ENCODE measurements around the gene SNAP29. TPM values are rescaled to one million over a fixed set of nuclear protein-coding genes. Genes with fewer than 3 reads are reported as not detected.

Gene SNAP29
- total and polyA plus RNA-seq, 2 experiments from 2014 or later, result 8.2 to 22.9 TPM

GRCh38 chr22:20920881-20921203, 62.0 kb downstream of the SNAP29 start:
- H3K27ac Mint-ChIP-seq, result 0 out of 2 replicates have a peak overlapping the region, but pooled peaks have one; percentile 1
- H3K4me1 Mint-ChIP-seq, result peaks cover 43% of the 10 kb centered on the region
- ATAC-seq, result no peak
- Histone ChIP-seq H3K79me2 (replicated peaks; ENCODE audit: insufficient read depth) (peaks cover 85% of the 10 kb centered on the region), H3K4me3 (peak overlapping the region; percentile 99), H3K4me1 (ENCODE audit: insufficient read depth) (peaks cover 42% of the 10 kb centered on the region), H3K27ac (ENCODE audit: low read depth) (peak overlapping the region; percentile 74; the same call in 1 of the 2 replicates), H3K9me2 (ENCODE audit: insufficient read depth) (no peaks in the 10 kb centered on the region), H3K27me3 (ENCODE audit: insufficient read depth) (no peaks in the 10 kb centered on the region), H4K20me1 (replicated peaks; ENCODE audit: insufficient read depth) (peaks cover 78% of the 10 kb centered on the region), H3F3A (replicated peaks; ENCODE audit: low read depth) (peaks cover 4% of the 10 kb centered on the region; the same call in 1 of the 2 replicates), H3K36me3 (ENCODE audit: insufficient read depth) (no peaks in the 10 kb centered on the region), H2AFZ (no peak overlapping the region), H3K4me2 (peak overlapping the region; percentile 79)
- no peaks in the 10 kb centered on the region for H3K9me3 Mint-ChIP-seq
- TF ChIP-seq EZH2 (IDR thresholded peaks at IDR 0.05; ENCODE audit: low read depth, unreplicated experiment) (no peak), ZNF331 (CRISPR knock-in tag; IDR thresholded peaks at IDR 0.05; ENCODE audit: low read depth) (no peak)
- H3K27me3 Mint-ChIP-seq (ENCODE audit: insufficient read depth, low read depth, poor library complexity), result peaks cover 8% of the 10 kb centered on the region
- peaks cover 33% of the 10 kb centered on the region for H3K36me3 Mint-ChIP-seq (ENCODE audit: low read depth)
- H3K4me3 Mint-ChIP-seq, result peak overlapping the region; percentile 99
- no peak for DNase-seq (ENCODE audit: low spot score)

GRCh38 chr22:20922141-20922751, 63.4 kb downstream of the SNAP29 start:
- H3K4me3 ChIP-seq, result no peak overlapping the region
- Mint-ChIP-seq H3K9me3 (no peaks in the 10 kb centered on the region), H3K4me3 (peak overlapping the region; percentile 5; the same call in 1 of the 3 replicates), H3K27ac (no peak overlapping the region), H3K36me3 (ENCODE audit: low read depth) (peaks cover 33% of the 10 kb centered on the region), H3K4me1 (peaks cover 44% of the 10 kb centered on the region), H3K27me3 (ENCODE audit: insufficient read depth, low read depth, poor library complexity) (peaks cover 4% of the 10 kb centered on the region)
- H3K9me2 ChIP-seq (ENCODE audit: insufficient read depth), result no peaks in the 10 kb centered on the region
- ATAC-seq, result no peak
- no peak overlapping the region for H3K27ac ChIP-seq (ENCODE audit: low read depth)
- H3K27me3 ChIP-seq (ENCODE audit: insufficient read depth), result no peaks in the 10 kb centered on the region
- no peaks in the 10 kb centered on the region; the same call in 1 of the 2 replicates for H3F3A ChIP-seq (replicated peaks; ENCODE audit: low read depth)
- no peaks in the 10 kb centered on the region for H3K36me3 ChIP-seq (ENCODE audit: insufficient read depth)
- peaks cover 99% of the 10 kb centered on the region for H3K79me2 ChIP-seq (replicated peaks; ENCODE audit: insufficient read depth)
- DNase-seq (ENCODE audit: low spot score), result no peak
- H3K4me1 ChIP-seq (ENCODE audit: insufficient read depth), result peaks cover 45% of the 10 kb centered on the region
- H4K20me1 ChIP-seq (replicated peaks; ENCODE audit: insufficient read depth), result peaks cover 91% of the 10 kb centered on the region
- no peak overlapping the region for H2AFZ ChIP-seq
- H3K4me2 ChIP-seq, result no peak overlapping the region
- TF ChIP-seq CREB1 (CRISPR knock-in tag; IDR thresholded peaks at IDR 0.05; ENCODE audit: low read depth), result no peak
- TF ChIP-seq STAT1 (IDR thresholded peaks at IDR 0.05; ENCODE audit: unreplicated experiment), result no peak
- no peak for TF ChIP-seq CTCF (conservative IDR thresholded peaks at IDR 0.05; ENCODE audit: low read depth in 2 of 2)
- TF ChIP-seq EZH2phosphoT487 (IDR thresholded peaks at IDR 0.05; ENCODE audit: unreplicated experiment), result no peak
- no peak for TF ChIP-seq REST (IDR thresholded peaks at IDR 0.05; ENCODE audit: unreplicated experiment)
- TF ChIP-seq ZNF331 (CRISPR knock-in tag; IDR thresholded peaks at IDR 0.05; ENCODE audit: low read depth), result no peak
- TF ChIP-seq ZNF462 (CRISPR knock-in tag; IDR thresholded peaks at IDR 0.05), result no peak
- TF ChIP-seq POLR2AphosphoS5 (IDR thresholded peaks at IDR 0.05; ENCODE audit: low read depth), result no peak

Data from GM23338 (cell line).